CD8-positive, alpha-beta memory T cell (primary cell): ENCODE measurements around the gene CTNNA2. TPM values are rescaled to one million over a fixed set of nuclear protein-coding genes. Genes with fewer than 3 reads are reported as not detected.

ENCODE experiments used
- CTCF ChIA-PET: fragments of 350-600 bp; sonication (Branson Sonifier 250); formaldehyde crosslinking; loops from one replicate; lab custom pipeline; 2021; ENCODE audit warnings: antibody characterized with exemption; lab: Charles Lee
- POLR2A ChIA-PET: fragments of 350-600 bp; sonication (Branson Sonifier 250); formaldehyde crosslinking; loops from one replicate; lab custom pipeline; 2021; ENCODE audit warnings: antibody characterized with exemption; lab: Charles Lee
- DNase-seq, 5 donors: peaks; one replicate each; pipeline versions ENCODE4 v3.0.0 to v3.0.0-alpha.2; 2020 to 2022; ENCODE audit warnings: mixed read lengths in 1 of 5
- H3K27ac ChIP-seq: one replicate; pipeline ENCODE4 v1.7.0; 2013; ENCODE audit warnings: low read depth, mild to moderate bottlenecking, low read length, moderate library complexity
- H3K27me3 ChIP-seq: 2 replicates; pipeline ENCODE4 v1.7.0; 2013; ENCODE audit warnings: low read length, mild to moderate bottlenecking; ENCODE audit not compliant: insufficient read depth, poor library complexity, severe bottlenecking
- H3K36me3 ChIP-seq: 2 replicates; pipeline ENCODE4 v1.7.0; 2013; ENCODE audit warnings: mild to moderate bottlenecking, low read length, moderate library complexity; ENCODE audit not compliant: insufficient read depth
- H3K4me1 ChIP-seq: 2 replicates; pipeline ENCODE4 v1.7.0; 2013; ENCODE audit warnings: mild to moderate bottlenecking, low read length, moderate library complexity; ENCODE audit not compliant: insufficient read depth
- H3K4me3 ChIP-seq: 2 replicates; pipeline ENCODE4 v1.7.0; 2013; ENCODE audit warnings: mild to moderate bottlenecking, low read length
- H3K9me3 ChIP-seq: 2 replicates; pipeline ENCODE4 v1.7.0; 2013; ENCODE audit warnings: mild to moderate bottlenecking, low read length
- H3K27ac Mint-ChIP-seq, 8 donors: one replicate each; pipeline ENCODE4 v1.8.0; 2020 to 2021; ENCODE audit warnings: mixed read lengths in 8 of 8, mild to moderate bottlenecking in 6 of 8, inconsistent platforms in 3 of 8, moderate library complexity in 3 of 8
- H3K27me3 Mint-ChIP-seq, 2 donors: one replicate each; pipeline ENCODE4 v1.8.0; 2020 to 2021; ENCODE audit warnings: mixed read lengths in 2 of 2, mild to moderate bottlenecking in 1 of 2, moderate library complexity in 1 of 2
- H3K36me3 Mint-ChIP-seq, 3 donors: one replicate each; pipeline ENCODE4 v1.8.0; 2020 to 2021; ENCODE audit warnings: mixed read lengths in 3 of 3, inconsistent platforms in 1 of 3, mild to moderate bottlenecking in 1 of 3
- H3K4me1 Mint-ChIP-seq, 3 donors: one replicate each; pipeline ENCODE4 v1.8.0; 2020 to 2021; ENCODE audit warnings: mixed read lengths in 3 of 3, inconsistent platforms in 1 of 3, mild to moderate bottlenecking in 1 of 3
- H3K4me3 Mint-ChIP-seq, 7 donors: one replicate each; pipeline ENCODE4 v1.8.0; 2020 to 2021; ENCODE audit warnings: mixed read lengths in 7 of 7, mild to moderate bottlenecking in 6 of 7, moderate library complexity in 4 of 7, inconsistent platforms in 2 of 7
- H3K9me3 Mint-ChIP-seq, 5 donors: one replicate each; pipeline ENCODE4 v1.8.0; 2020 to 2022; ENCODE audit warnings: mixed read lengths in 5 of 5, mild to moderate bottlenecking in 3 of 5, moderate library complexity in 2 of 5, inconsistent platforms in 1 of 5
- polyA plus RNA-seq: library from polyadenylated mRNA; unstranded; fragments of 300-500 nt; fragmentation: Illumina TruSeq; gene quantifications from one replicate; pipeline ENCODE4 v1.2.3, GENCODE V29; 2021
- total RNA-seq, 2 experiments: library from RNA; stranded (reverse); gene quantifications; one replicate each; pipeline ENCODE4 v1.2.3, GENCODE V29; 2021

The CTNNA2 gene
- total and polyA plus RNA-seq, 3 experiments from 2014 or later: not detected

- no peak for DNase-seq
- Mint-ChIP-seq H3K27me3 (peaks cover 0 to 1% of the 10 kb centered on the region in 2 donors), H3K4me1 (no peaks in the 10 kb centered on the region), H3K9me3 (peaks cover 6 to 29% (median 11%) of the 10 kb centered on the region in 5 donors), H3K27ac (no peak overlapping the region), H3K4me3 (no peak overlapping the region), H3K36me3 (no peaks in the 10 kb centered on the region)
- Histone ChIP-seq H3K27me3 (no peaks in the 10 kb centered on the region), H3K36me3 (no peaks in the 10 kb centered on the region), H3K4me1 (no peaks in the 10 kb centered on the region), H3K27ac (no peak overlapping the region), H3K4me3 (no peak overlapping the region), H3K9me3 (no peaks in the 10 kb centered on the region)
- CTCF ChIA-PET: no interaction called here
- POLR2A ChIA-PET: no interaction called here
Measured at GRCh38 chr2:79850912-79851311, 338.1 kb downstream of the CTNNA2 start.

GRCh38 chr2:79855264-79856006 is 342.6 kb downstream of the CTNNA2 start:
- Mint-ChIP-seq H3K9me3 (peaks cover 4 to 16% (median 14%) of the 10 kb centered on the region in 5 donors), H3K27ac (no peak overlapping the region), H3K36me3 (no peaks in the 10 kb centered on the region), H3K27me3 (peaks cover 0 to 1% of the 10 kb centered on the region in 2 donors), H3K4me1 (no peaks in the 10 kb centered on the region), H3K4me3 (no peak overlapping the region)
- ChIA-PET POLR2A (no interaction called here), CTCF (no interaction called here)
- Histone ChIP-seq H3K36me3 (no peaks in the 10 kb centered on the region), H3K27me3 (no peaks in the 10 kb centered on the region), H3K9me3 (no peaks in the 10 kb centered on the region), H3K27ac (no peak overlapping the region), H3K4me3 (no peak overlapping the region), H3K4me1 (no peaks in the 10 kb centered on the region)
- no peak for DNase-seq

DNA sequence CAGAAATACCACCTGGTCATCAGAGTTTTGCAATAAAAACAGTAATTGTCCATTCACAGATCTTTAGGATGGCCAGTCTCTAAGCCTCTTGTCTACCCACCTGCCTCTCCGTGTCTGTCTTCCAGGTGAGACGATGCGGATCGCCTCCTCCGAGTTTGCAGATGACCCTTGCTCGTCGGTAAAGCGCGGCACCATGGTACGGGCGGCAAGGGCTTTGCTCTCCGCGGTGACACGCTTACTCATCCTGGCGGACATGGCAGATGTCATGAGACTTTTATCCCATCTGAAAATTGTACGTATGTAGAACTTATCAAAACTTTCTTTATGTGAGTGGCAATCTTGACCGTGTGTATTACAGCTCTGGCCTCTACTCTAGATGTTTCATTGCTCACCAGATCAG is 345.0 kb downstream of the CTNNA2 start:
- H3K36me3 ChIP-seq: no peaks in the 10 kb centered on the region
- H3K9me3 ChIP-seq: no peaks in the 10 kb centered on the region
- Mint-ChIP-seq H3K4me1 (no peaks in the 10 kb centered on the region), H3K36me3 (no peaks in the 10 kb centered on the region), H3K27me3 (peaks cover 0 to 1% of the 10 kb centered on the region in 2 donors), H3K9me3 (peaks cover 4 to 15% (median 11%) of the 10 kb centered on the region in 5 donors), H3K4me3 (no peak overlapping the region), H3K27ac (no peak overlapping the region)
- H3K27ac ChIP-seq: no peak overlapping the region
- CTCF ChIA-PET: no interaction called here
- POLR2A ChIA-PET: no interaction called here
- no peaks in the 10 kb centered on the region for H3K4me1 ChIP-seq
- no peaks in the 10 kb centered on the region for H3K27me3 ChIP-seq
- no peak overlapping the region for H3K4me3 ChIP-seq
- no peak for DNase-seq

DNA sequence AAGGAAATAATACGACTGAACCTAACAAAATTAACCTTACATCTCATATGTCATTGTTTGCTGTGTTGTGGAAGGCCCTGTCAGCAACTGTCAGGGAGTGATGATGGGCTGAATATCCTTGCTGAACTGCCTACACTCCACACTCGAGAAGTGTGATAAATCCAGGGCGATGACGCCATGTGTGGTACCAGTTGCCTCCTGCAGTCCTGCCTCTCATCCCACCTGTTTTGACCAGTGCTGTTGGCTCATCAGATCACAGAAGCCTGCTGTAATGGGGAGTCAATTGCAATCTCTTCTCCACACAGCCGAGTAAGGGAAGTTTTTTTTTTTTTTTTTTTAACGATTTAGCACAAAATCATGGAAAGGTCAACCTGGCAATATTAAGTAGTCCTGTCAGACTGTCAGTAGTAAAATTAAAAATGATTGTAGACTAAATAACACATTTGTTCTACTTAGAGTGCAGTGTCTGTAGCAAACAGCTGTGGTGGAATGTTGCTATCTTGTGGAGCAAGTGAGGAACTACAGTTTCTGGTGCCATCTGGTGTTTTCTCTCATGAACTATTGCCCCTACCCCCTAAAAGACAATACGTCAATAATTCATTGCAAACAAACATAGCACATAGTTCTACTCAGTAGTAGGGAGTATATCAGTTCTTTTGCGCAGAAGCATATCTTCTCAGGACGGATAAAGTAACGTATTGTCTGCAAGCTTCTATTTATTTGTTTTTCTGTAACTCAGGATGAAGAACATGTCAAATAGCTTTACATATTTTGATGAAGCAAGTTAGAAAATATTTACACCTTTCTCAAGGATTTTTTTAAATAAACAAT is 347.6 kb downstream of the CTNNA2 start:
- POLR2A ChIA-PET: no interaction called here
- H3K9me3 Mint-ChIP-seq: peaks cover 3 to 14% (median 9%) of the 10 kb centered on the region in 5 donors

DNA sequence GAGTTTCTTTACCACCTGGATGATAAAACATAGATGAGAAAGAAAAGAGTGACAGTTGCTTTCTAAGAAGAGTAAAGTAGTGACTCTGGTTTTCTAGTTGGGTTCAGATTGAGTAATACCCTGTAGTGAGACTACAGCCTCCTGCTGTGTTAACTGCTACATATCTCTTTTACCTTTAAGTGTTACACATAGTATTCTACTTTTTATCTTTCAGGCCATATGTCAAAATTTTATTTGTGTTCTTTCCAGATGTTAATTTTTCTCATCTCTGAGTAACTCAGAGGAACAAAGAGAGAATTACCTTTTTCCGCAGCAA is 348.2 kb downstream of the CTNNA2 start:
- no peak for DNase-seq
- no peak overlapping the region for H3K4me3 Mint-ChIP-seq
- Histone ChIP-seq H3K4me3 (no peak overlapping the region), H3K27ac (no peak overlapping the region), H3K4me1 (no peaks in the 10 kb centered on the region), H3K36me3 (no peaks in the 10 kb centered on the region), H3K9me3 (no peaks in the 10 kb centered on the region), H3K27me3 (no peaks in the 10 kb centered on the region)
- H3K27ac Mint-ChIP-seq: no peak overlapping the region
- ChIA-PET POLR2A (no interaction called here), CTCF (no interaction called here)
- no peaks in the 10 kb centered on the region for H3K36me3 Mint-ChIP-seq
- no peaks in the 10 kb centered on the region for H3K27me3 Mint-ChIP-seq
- peaks cover 3 to 14% (median 7%) of the 10 kb centered on the region in 5 donors for H3K9me3 Mint-ChIP-seq
- H3K4me1 Mint-ChIP-seq: no peaks in the 10 kb centered on the region

More for the DNA sequence above, 347.6 kb downstream of the CTNNA2 start:
- H3K27ac ChIP-seq: no peak overlapping the region
- Mint-ChIP-seq H3K4me1 (no peaks in the 10 kb centered on the region), H3K4me3 (no peak overlapping the region), H3K27ac (no peak overlapping the region), H3K27me3 (peaks cover 0 to 1% of the 10 kb centered on the region in 2 donors), H3K36me3 (no peaks in the 10 kb centered on the region)
- H3K36me3 ChIP-seq: no peaks in the 10 kb centered on the region
- DNase-seq: no peak
- no peaks in the 10 kb centered on the region for H3K9me3 ChIP-seq
- CTCF ChIA-PET: no interaction called here
- no peak overlapping the region for H3K4me3 ChIP-seq
- no peaks in the 10 kb centered on the region for H3K4me1 ChIP-seq
- no peaks in the 10 kb centered on the region for H3K27me3 ChIP-seq

DNA sequence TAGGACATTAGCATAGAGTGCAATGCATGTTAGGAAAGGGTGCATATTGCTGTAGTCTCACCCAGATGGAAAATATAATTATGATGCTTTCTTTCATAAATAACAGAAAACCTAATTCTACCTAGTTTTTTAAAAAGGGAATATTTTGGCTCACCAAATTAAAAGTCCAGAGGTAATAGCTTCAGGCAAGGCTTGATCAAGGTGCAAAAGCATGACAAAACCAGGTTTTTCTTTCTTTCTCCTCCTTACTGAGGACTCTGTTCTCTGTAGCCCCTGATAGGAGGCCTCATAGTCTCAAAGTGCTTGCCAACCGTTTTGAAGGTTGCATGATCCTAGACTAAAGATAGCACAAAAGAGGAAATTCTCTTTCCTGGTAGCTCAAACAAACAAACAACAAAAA is 349.9 kb downstream of the CTNNA2 start:
- ChIA-PET POLR2A (no interaction called here), CTCF (no interaction called here)
- no peak overlapping the region for H3K27ac Mint-ChIP-seq
- no peaks in the 10 kb centered on the region for H3K36me3 Mint-ChIP-seq
- Histone ChIP-seq H3K4me1 (no peaks in the 10 kb centered on the region), H3K4me3 (no peak overlapping the region), H3K27ac (no peak overlapping the region), H3K36me3 (no peaks in the 10 kb centered on the region), H3K27me3 (no peaks in the 10 kb centered on the region), H3K9me3 (no peaks in the 10 kb centered on the region)
- DNase-seq: no peak
- no peaks in the 10 kb centered on the region for H3K27me3 Mint-ChIP-seq
- H3K4me3 Mint-ChIP-seq: no peak overlapping the region
- no peaks in the 10 kb centered on the region for H3K4me1 Mint-ChIP-seq
- peaks cover 3 to 12% (median 4%) of the 10 kb centered on the region in 5 donors for H3K9me3 Mint-ChIP-seq

DNA sequence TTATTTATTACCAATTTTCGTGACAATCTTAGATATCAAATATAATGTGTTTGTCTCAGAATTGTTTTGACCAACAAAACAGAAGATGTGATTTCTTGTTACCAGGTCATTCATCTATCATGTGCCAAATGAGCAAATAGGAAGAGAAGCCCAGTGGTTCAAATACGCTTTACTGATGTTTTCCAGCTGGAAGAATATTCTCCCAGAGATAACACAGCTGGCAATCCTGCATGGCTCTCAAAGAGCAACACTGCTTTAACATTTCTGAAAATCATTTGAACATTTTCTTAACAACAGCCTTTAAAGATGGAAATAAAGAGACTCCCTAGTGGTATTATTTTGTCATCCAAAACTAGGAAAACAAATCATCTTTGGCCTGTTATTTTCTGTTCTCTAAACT is 359.8 kb downstream of the CTNNA2 start:
- Mint-ChIP-seq H3K9me3 (peaks cover 2 to 12% (median 5%) of the 10 kb centered on the region in 5 donors), H3K36me3 (no peaks in the 10 kb centered on the region), H3K27me3 (no peaks in the 10 kb centered on the region), H3K27ac (no peak overlapping the region), H3K4me1 (no peaks in the 10 kb centered on the region), H3K4me3 (no peak overlapping the region)
- DNase-seq: no peak
- H3K27ac ChIP-seq: no peak overlapping the region
- H3K9me3 ChIP-seq: no peaks in the 10 kb centered on the region
- CTCF ChIA-PET: no interaction called here
- no peaks in the 10 kb centered on the region for H3K36me3 ChIP-seq
- H3K4me3 ChIP-seq: no peak overlapping the region
- no peaks in the 10 kb centered on the region for H3K4me1 ChIP-seq
- POLR2A ChIA-PET: no interaction called here
- H3K27me3 ChIP-seq: no peaks in the 10 kb centered on the region

- Mint-ChIP-seq H3K4me3 (no peak overlapping the region), H3K9me3 (peaks cover 4 to 15% (median 8%) of the 10 kb centered on the region in 5 donors)
Measured at GRCh38 chr2:79874015-79874414, 361.2 kb downstream of the CTNNA2 start.

More at GRCh38 chr2:79874015-79874414, 361.2 kb downstream of the CTNNA2 start:
- no peak for DNase-seq
- no peaks in the 10 kb centered on the region for H3K36me3 Mint-ChIP-seq
- H3K4me3 ChIP-seq: no peak overlapping the region
- H3K36me3 ChIP-seq: no peaks in the 10 kb centered on the region
- no peaks in the 10 kb centered on the region for H3K9me3 ChIP-seq
- H3K27ac Mint-ChIP-seq: no peak overlapping the region
- H3K4me1 Mint-ChIP-seq: no peaks in the 10 kb centered on the region
- ChIA-PET POLR2A (no interaction called here), CTCF (no interaction called here)
- no peaks in the 10 kb centered on the region for H3K4me1 ChIP-seq
- H3K27ac ChIP-seq: no peak overlapping the region
- no peaks in the 10 kb centered on the region for H3K27me3 ChIP-seq
- no peaks in the 10 kb centered on the region for H3K27me3 Mint-ChIP-seq
